Right cardiac atrium (tissue), 5 donors: ENCODE measurements around the gene PPP1R9B. TPM values are rescaled to one million over a fixed set of nuclear protein-coding genes. Genes with fewer than 3 reads are reported as not detected.

ENCODE experiments used
- ATAC-seq, 2 donors: fragments of 200-7000 bp; cut with Tn5 transposase; one replicate each; pipeline versions ENCODE4 v1.8.0 to v1.9.1; 2020; ENCODE audit warnings: moderate library complexity in 2 of 2, mild to moderate bottlenecking in 1 of 2
- DNase-seq, 3 donors: peaks; one replicate each; pipeline ENCODE4 v3.0.0-alpha.2; 2020
- H3K27ac ChIP-seq: one replicate; pipeline ENCODE4 v1.5.1; 2013; ENCODE audit warnings: mild to moderate bottlenecking, low read length, control low read depth, moderate library complexity
- H3K27me3 ChIP-seq: one replicate; pipeline ENCODE4 v1.6.1; 2013; ENCODE audit not compliant: control insufficient read depth, insufficient read depth
- H3K4me1 ChIP-seq: one replicate; pipeline ENCODE4 v1.6.1; 2013; ENCODE audit warnings: low read length; ENCODE audit not compliant: control insufficient read depth, insufficient read depth
- H3K4me3 ChIP-seq: one replicate; pipeline ENCODE4 v1.5.1; 2013; ENCODE audit warnings: low read length, control low read depth
- H3K9me3 ChIP-seq: one replicate; pipeline ENCODE4 v1.6.1; 2013; ENCODE audit warnings: low read length; ENCODE audit not compliant: control insufficient read depth
- WGBS: extraction: QIAGEN DNeasy Blood & Tissue Kit; methylation state at CpG from one replicate; pipeline ENCODE4 v1.1.7; 2013; 5-methylcytosine and 5-hydroxymethylcytosine counted together
- intact Hi-C, 4 donors: fragments of 100-400 bp; cut with DNase I; formaldehyde crosslinking; loops; one replicate each; pipeline versions ENCODE4 v1.11.0 to v1.14.0; 2022 to 2023
- polyA plus RNA-seq: library from polyadenylated mRNA; stranded (reverse); fragments of 200-250 nt; gene quantifications from one replicate; pipeline ENCODE4 v1.2.3, GENCODE V29; 2013
- total RNA-seq, 4 donors: library from RNA; stranded (reverse); fragmentation: NEBNext Ultra II Directional; extraction: Animal tissue kit (Norgen Biotek cat#: 25700); gene quantifications; one replicate each; pipeline ENCODE4 v1.2.1, GENCODE V29; 2021
- donor health status: healthy with polysubstance abuse.
- donor health status: DM: no; HTN: yes; CAD: no.
- donor health status: DM: no; HTN: no; CAD: no.
- donor health status: DM: no; HTN: yes; CAD: no; lungs with severe emphysema.
- donor health status: DM: yes; HTN: yes; CAD: no.

Gene PPP1R9B
- total and polyA plus RNA-seq, 5 donors, result 26.5 to 40.7 (median 34.4) TPM

GRCh38 chr17:50194140-50194933 lies 43.9 kb upstream of the PPP1R9B start:
- Histone ChIP-seq H3K4me3 (no peak overlapping the region), H3K9me3 (no peaks in the 10 kb centered on the region), H3K4me1 (no peaks in the 10 kb centered on the region), H3K27me3 (no peaks in the 10 kb centered on the region), H3K27ac (no peak overlapping the region)
- ATAC-seq, result no peak
- peak in 2 of 3 donors; percentile 43 to 56 for DNase-seq
- intact Hi-C loops, result loop anchor here in 1 of 4 donors (10.0 kb wide), 1 partner anchor 60 kb away; the partner anchor contains the start of gene SAMD14
- WGBS, result 66% methylated on average over 25 of the region's 25 CpGs

GRCh38 chr17:50192618-50193291 lies 42.3 kb upstream of the PPP1R9B start:
- 69% methylated on average over 16 of the region's 16 CpGs for WGBS
- DNase-seq, result peak in 2 of 3 donors; percentile 32 to 48
- no peak for ATAC-seq

GRCh38 chr17:50192144-50192617 lies 41.7 kb upstream of the PPP1R9B start:
- Histone ChIP-seq H3K4me1 (no peaks in the 10 kb centered on the region), H3K9me3 (no peaks in the 10 kb centered on the region), H3K27ac (no peak overlapping the region), H3K4me3 (no peak overlapping the region), H3K27me3 (no peaks in the 10 kb centered on the region)
- intact Hi-C loops, result loop anchor here in 1 of 4 donors (10.0 kb wide), 1 partner anchor 57 kb away; the partner anchor contains the start of gene SAMD14
- 65% methylated on average over 4 of the region's 4 CpGs for WGBS
- ATAC-seq (no peak), DNase-seq (peak in 1 of 3 donors; percentile 22)

More at GRCh38 chr17:50192618-50193291, 42.3 kb upstream of the PPP1R9B start:
- Histone ChIP-seq H3K27ac (no peak overlapping the region), H3K9me3 (no peaks in the 10 kb centered on the region), H3K4me1 (no peaks in the 10 kb centered on the region), H3K27me3 (no peaks in the 10 kb centered on the region), H3K4me3 (no peak overlapping the region)
- intact Hi-C loops, result loop anchor here in 1 of 4 donors (10.0 kb wide), 1 partner anchor 58 kb away; the partner anchor contains the start of gene SAMD14

GRCh38 chr17:50191359-50192143 lies 41.1 kb upstream of the PPP1R9B start:
- WGBS, result 62% methylated on average over 21 of the region's 21 CpGs
- H3K27ac ChIP-seq, result no peak overlapping the region
- intact Hi-C loops, result loop anchor here in 1 of 4 donors (10.0 kb wide), 1 partner anchor 57 kb away; the partner anchor contains the start of gene SAMD14
- ATAC-seq (no peak), DNase-seq (peak in 2 of 3 donors; percentile 50 to 58)
- no peak overlapping the region for H3K4me3 ChIP-seq
- no peaks in the 10 kb centered on the region for H3K4me1 ChIP-seq
- no peaks in the 10 kb centered on the region for H3K9me3 ChIP-seq
- H3K27me3 ChIP-seq, result no peaks in the 10 kb centered on the region

GRCh38 chr17:50190603-50191358 lies 40.3 kb upstream of the PPP1R9B start:
- H3K4me3 ChIP-seq, result no peak overlapping the region
- no peaks in the 10 kb centered on the region for H3K4me1 ChIP-seq
- H3K27me3 ChIP-seq, result no peaks in the 10 kb centered on the region
- no peaks in the 10 kb centered on the region for H3K9me3 ChIP-seq
- intact Hi-C loops, result loop anchor here in 1 of 4 donors (10.0 kb wide), 1 partner anchor 56 kb away; the partner anchor contains the start of gene SAMD14
- ATAC-seq (no peak), DNase-seq (peak in 2 of 3 donors; percentile 43 to 52)
- 73% methylated on average over 8 of the region's 8 CpGs for WGBS
- no peak overlapping the region for H3K27ac ChIP-seq

- WGBS, result 73% methylated on average over 8 of the region's 8 CpGs
- Histone ChIP-seq H3K4me1 (no peaks in the 10 kb centered on the region), H3K9me3 (no peaks in the 10 kb centered on the region), H3K4me3 (no peak overlapping the region), H3K27ac (no peak overlapping the region), H3K27me3 (no peaks in the 10 kb centered on the region)
- no peak for DNase-seq
- ATAC-seq, result no peak
- intact Hi-C loops, result loop anchor here in 1 of 4 donors (10.0 kb wide), 1 partner anchor 55 kb away; the partner anchor contains the start of gene SAMD14
Measured at GRCh38 chr17:50190293-50190602, 39.8 kb upstream of the PPP1R9B start.

- DNase-seq, result peak in 1 of 3 donors; percentile 51
- WGBS, result 62% methylated on average over 20 of the region's 20 CpGs
- no peak overlapping the region for H3K4me3 ChIP-seq
- H3K9me3 ChIP-seq, result no peaks in the 10 kb centered on the region
- ATAC-seq, result no peak
- no peak overlapping the region for H3K27ac ChIP-seq
- H3K4me1 ChIP-seq, result no peaks in the 10 kb centered on the region
- intact Hi-C loops, result loop anchor here in 1 of 4 donors (10.0 kb wide), 1 partner anchor 55 kb away; the partner anchor contains the start of gene SAMD14
- no peaks in the 10 kb centered on the region for H3K27me3 ChIP-seq
Measured at GRCh38 chr17:50189550-50190292, 39.2 kb upstream of the PPP1R9B start.

GRCh38 chr17:50188921-50189549 lies 38.6 kb upstream of the PPP1R9B start:
- Histone ChIP-seq H3K4me3 (no peak overlapping the region), H3K4me1 (no peaks in the 10 kb centered on the region), H3K9me3 (no peaks in the 10 kb centered on the region), H3K27ac (no peak overlapping the region), H3K27me3 (no peaks in the 10 kb centered on the region)
- peak in 1 of 3 donors; percentile 54 for DNase-seq
- 67% methylated on average over 11 of the region's 11 CpGs for WGBS
- intact Hi-C loops, result no loop called here
- ATAC-seq, result no peak

GRCh38 chr17:50188531-50188920 lies 38.0 kb upstream of the PPP1R9B start:
- H3K9me3 ChIP-seq, result no peaks in the 10 kb centered on the region
- no peaks in the 10 kb centered on the region for H3K4me1 ChIP-seq
- WGBS, result 67% methylated on average over 13 of the region's 13 CpGs
- intact Hi-C loops, result no loop called here
- DNase-seq (peak in 2 of 3 donors; percentile 48 to 63), ATAC-seq (no peak)
- H3K27ac ChIP-seq, result no peak overlapping the region
- H3K4me3 ChIP-seq, result no peak overlapping the region
- no peaks in the 10 kb centered on the region for H3K27me3 ChIP-seq
